CD4-positive, alpha-beta memory T cell (primary cell): ENCODE measurements around the gene IQSEC3. TPM values are rescaled to one million over a fixed set of nuclear protein-coding genes. Genes with fewer than 3 reads are reported as not detected.

Source experiments
- CTCF ChIA-PET: fragments of 350-600 bp; sonication (Branson Sonifier 250); formaldehyde crosslinking; loops from one replicate; lab custom pipeline; 2021; ENCODE audit warnings: inconsistent platforms; ENCODE audit not compliant: partially characterized antibody; lab: Charles Lee
- POLR2A ChIA-PET: fragments of 350-600 bp; sonication (Branson Sonifier 250); formaldehyde crosslinking; loops from one replicate; lab custom pipeline; 2021; ENCODE audit not compliant: partially characterized antibody; lab: Charles Lee
- DNase-seq, 5 donors: peaks; one replicate each; pipeline versions ENCODE4 v3.0.0 to v3.0.0-alpha.2; 2020 to 2022; ENCODE audit warnings: mixed read lengths in 1 of 5
- H3K27ac ChIP-seq: one replicate; pipeline ENCODE4 v1.7.0; 2013; ENCODE audit warnings: low read depth, low read length
- H3K27me3 ChIP-seq: 2 replicates; pipeline ENCODE4 v1.7.0; 2013; ENCODE audit warnings: mild to moderate bottlenecking, low read length, moderate library complexity; ENCODE audit not compliant: insufficient read depth
- H3K36me3 ChIP-seq: 2 replicates; pipeline ENCODE4 v1.7.0; 2013; ENCODE audit warnings: mild to moderate bottlenecking, low read length, moderate library complexity; ENCODE audit not compliant: insufficient read depth
- H3K4me1 ChIP-seq: 2 replicates; pipeline ENCODE4 v1.7.0; 2013; ENCODE audit warnings: mild to moderate bottlenecking, low read length, moderate library complexity; ENCODE audit not compliant: insufficient read depth
- H3K4me3 ChIP-seq, 2 donors: one replicate each; pipeline ENCODE4 v1.7.0; 2013; ENCODE audit warnings: low read length in 2 of 2, mild to moderate bottlenecking in 1 of 2
- H3K9me3 ChIP-seq, 2 donors: one replicate each; pipeline ENCODE4 v1.7.0; 2013; ENCODE audit warnings: low read length in 2 of 2, control low read depth in 1 of 2; ENCODE audit not compliant: control insufficient read depth in 1 of 2
- H3K27ac Mint-ChIP-seq, 7 donors: one replicate each; pipeline ENCODE4 v1.8.0; 2020 to 2021; ENCODE audit warnings: mixed read lengths in 7 of 7, mild to moderate bottlenecking in 6 of 7, inconsistent platforms in 3 of 7, moderate library complexity in 3 of 7
- H3K27me3 Mint-ChIP-seq, 2 donors: one replicate each; pipeline ENCODE4 v1.8.0; 2020 to 2021; ENCODE audit warnings: mixed read lengths in 2 of 2
- H3K36me3 Mint-ChIP-seq, 2 donors: one replicate each; pipeline ENCODE4 v1.8.0; 2020 to 2021; ENCODE audit warnings: mixed read lengths in 2 of 2, inconsistent platforms in 1 of 2, mild to moderate bottlenecking in 1 of 2
- H3K4me1 Mint-ChIP-seq, 4 donors: one replicate each; pipeline ENCODE4 v1.8.0; 2020 to 2021; ENCODE audit warnings: mixed read lengths in 4 of 4, mild to moderate bottlenecking in 1 of 4
- H3K4me3 Mint-ChIP-seq, 8 donors: one replicate each; pipeline ENCODE4 v1.8.0; 2020 to 2021; ENCODE audit warnings: mixed read lengths in 8 of 8, mild to moderate bottlenecking in 7 of 8, moderate library complexity in 6 of 8, inconsistent platforms in 3 of 8
- H3K9me3 Mint-ChIP-seq, 8 donors: one replicate each; pipeline ENCODE4 v1.8.0; 2020 to 2021; ENCODE audit warnings: mixed read lengths in 8 of 8, mild to moderate bottlenecking in 5 of 8, inconsistent platforms in 3 of 8, moderate library complexity in 1 of 8
- intact Hi-C: fragments of 100-400 bp; cut with micrococcal nuclease; formaldehyde crosslinking; loops from one replicate; pipeline ENCODE4 v1.15.1; 2023
- polyA plus RNA-seq, 2 donors: library from polyadenylated mRNA; unstranded; fragments of 300-500 nt; fragmentation: Illumina TruSeq; gene quantifications; one replicate each; pipeline ENCODE4 v1.2.3, GENCODE V29; 2021
- total RNA-seq, 2 experiments: library from RNA; stranded (reverse); gene quantifications; one replicate each; pipeline ENCODE4 v1.2.3, GENCODE V29; 2021

Gene IQSEC3
- total and polyA plus RNA-seq, 4 experiments from 2014 or later: 0.84 to 0.91 TPM; not detected in 2

GRCh38 chr12:84056-84455, 17.5 kb downstream of the IQSEC3 start:
- Mint-ChIP-seq H3K4me1 (no peaks in the 10 kb centered on the region), H3K9me3 (peaks cover 0 to 6% (median 0%) of the 10 kb centered on the region in 8 donors), H3K27me3 (peaks cover 35 to 41% of the 10 kb centered on the region in 2 donors), H3K36me3 (no peaks in the 10 kb centered on the region), H3K27ac (no peak overlapping the region), H3K4me3 (no peak overlapping the region)
- intact Hi-C loops: no loop called here
- no peak overlapping the region for H3K4me3 ChIP-seq
- peaks cover 8% of the 10 kb centered on the region for H3K27me3 ChIP-seq
- no peaks in the 10 kb centered on the region for H3K36me3 ChIP-seq
- H3K9me3 ChIP-seq: no peaks in the 10 kb centered on the region
- DNase-seq: no peak
- no peaks in the 10 kb centered on the region for H3K4me1 ChIP-seq
- no peak overlapping the region for H3K27ac ChIP-seq
- ChIA-PET POLR2A (no interaction called here), CTCF (no interaction called here)

GRCh38 chr12:85191-85666, 18.7 kb downstream of the IQSEC3 start:
- Histone ChIP-seq H3K36me3 (no peaks in the 10 kb centered on the region), H3K27me3 (peaks cover 2% of the 10 kb centered on the region), H3K27ac (no peak overlapping the region), H3K9me3 (no peaks in the 10 kb centered on the region), H3K4me3 (no peak overlapping the region), H3K4me1 (no peaks in the 10 kb centered on the region)
- POLR2A ChIA-PET: no interaction called here
- DNase-seq: no peak
- Mint-ChIP-seq H3K9me3 (peaks cover 4 to 13% (median 10%) of the 10 kb centered on the region in 8 donors), H3K27me3 (peaks cover 26 to 35% of the 10 kb centered on the region in 2 donors), H3K4me1 (no peaks in the 10 kb centered on the region), H3K27ac (no peak overlapping the region), H3K36me3 (no peaks in the 10 kb centered on the region), H3K4me3 (no peak overlapping the region)
- CTCF ChIA-PET: no interaction called here
- intact Hi-C loops: no loop called here

- POLR2A ChIA-PET: no interaction called here
- no peaks in the 10 kb centered on the region for H3K4me1 Mint-ChIP-seq
- peaks cover 8 to 19% of the 10 kb centered on the region in 2 donors for H3K27me3 Mint-ChIP-seq
- H3K36me3 ChIP-seq: no peaks in the 10 kb centered on the region
- no peak for DNase-seq
- H3K9me3 Mint-ChIP-seq: peaks cover 4 to 22% (median 15%) of the 10 kb centered on the region in 8 donors
- no peak overlapping the region for H3K27ac ChIP-seq
- no peak overlapping the region for H3K4me3 Mint-ChIP-seq
- no peaks in the 10 kb centered on the region for H3K36me3 Mint-ChIP-seq
- intact Hi-C loops: no loop called here
- CTCF ChIA-PET: no interaction called here
- H3K4me1 ChIP-seq: no peaks in the 10 kb centered on the region
- no peaks in the 10 kb centered on the region for H3K9me3 ChIP-seq
- no peaks in the 10 kb centered on the region for H3K27me3 ChIP-seq
- no peak overlapping the region for H3K27ac Mint-ChIP-seq
- H3K4me3 ChIP-seq: no peak overlapping the region
Measured at GRCh38 chr12:87315-87714, 20.7 kb downstream of the IQSEC3 start.

- no peaks in the 10 kb centered on the region for H3K9me3 ChIP-seq
- ChIA-PET CTCF (no interaction called here), POLR2A (no interaction called here)
- H3K4me1 ChIP-seq: no peaks in the 10 kb centered on the region
- H3K4me3 ChIP-seq: no peak overlapping the region
- no peak for DNase-seq
- Mint-ChIP-seq H3K27me3 (peaks cover 6 to 15% of the 10 kb centered on the region in 2 donors), H3K9me3 (peaks cover 4 to 22% (median 15%) of the 10 kb centered on the region in 8 donors), H3K36me3 (no peaks in the 10 kb centered on the region), H3K27ac (no peak overlapping the region), H3K4me3 (no peak overlapping the region), H3K4me1 (no peaks in the 10 kb centered on the region)
- H3K36me3 ChIP-seq: no peaks in the 10 kb centered on the region
- H3K27me3 ChIP-seq: no peaks in the 10 kb centered on the region
- H3K27ac ChIP-seq: no peak overlapping the region
- intact Hi-C loops: no loop called here
Measured at GRCh38 chr12:87856-88255, 21.3 kb downstream of the IQSEC3 start.

DNA sequence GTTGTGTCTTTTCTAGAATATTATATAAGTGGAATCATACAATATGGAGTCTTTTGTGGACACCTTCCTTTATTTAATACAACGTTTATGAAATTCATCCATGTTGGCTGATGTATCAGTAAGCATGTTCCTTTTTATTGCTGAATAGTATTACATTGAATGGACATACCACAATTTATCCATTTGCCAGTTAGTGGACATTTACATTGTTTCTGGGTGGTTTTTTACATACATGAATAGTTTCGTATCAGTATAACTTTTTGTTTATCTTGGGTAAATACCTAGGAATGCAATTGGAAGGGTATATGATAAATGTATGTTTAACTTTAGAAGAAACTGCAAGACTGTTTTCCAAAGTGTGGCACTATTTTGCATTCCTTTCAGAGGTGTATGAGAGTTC, 23.1 kb downstream of the IQSEC3 start:
- H3K4me3 Mint-ChIP-seq: no peak overlapping the region
- H3K36me3 ChIP-seq: no peaks in the 10 kb centered on the region
- intact Hi-C loops: no loop called here
- no peak overlapping the region for H3K4me3 ChIP-seq
- ChIA-PET POLR2A (no interaction called here), CTCF (no interaction called here)
- peaks cover 4 to 22% (median 17%) of the 10 kb centered on the region in 8 donors for H3K9me3 Mint-ChIP-seq
- no peak for DNase-seq
- no peaks in the 10 kb centered on the region for H3K36me3 Mint-ChIP-seq
- no peak overlapping the region for H3K27ac ChIP-seq
- no peaks in the 10 kb centered on the region for H3K27me3 ChIP-seq
- no peaks in the 10 kb centered on the region for H3K4me1 Mint-ChIP-seq
- H3K9me3 ChIP-seq: no peaks in the 10 kb centered on the region
- no peak overlapping the region for H3K27ac Mint-ChIP-seq
- no peaks in the 10 kb centered on the region for H3K4me1 ChIP-seq
- peaks cover 4% of the 10 kb centered on the region in 2 donors for H3K27me3 Mint-ChIP-seq

DNA sequence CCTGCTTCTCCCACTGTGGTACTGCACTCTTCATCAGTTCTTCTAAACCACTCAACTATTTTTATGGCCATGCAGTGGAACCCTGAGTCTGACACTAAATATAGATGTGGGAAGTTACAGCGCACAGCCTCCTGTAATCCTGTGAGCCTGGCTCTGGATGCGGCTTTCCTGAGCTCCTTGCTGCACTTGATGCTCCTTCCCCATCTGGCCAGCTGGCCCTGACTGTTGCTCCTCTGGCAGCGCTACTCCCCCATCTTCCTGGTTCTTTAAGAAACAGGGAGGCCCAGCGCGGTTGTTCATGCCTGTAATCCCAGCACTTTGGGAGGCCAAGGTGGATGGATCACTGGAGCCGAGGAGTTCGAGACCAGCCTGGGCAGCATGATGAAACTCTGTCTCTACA, 24.6 kb downstream of the IQSEC3 start:
- Histone ChIP-seq H3K27ac (no peak overlapping the region), H3K4me1 (no peaks in the 10 kb centered on the region), H3K4me3 (no peak overlapping the region), H3K36me3 (no peaks in the 10 kb centered on the region), H3K9me3 (no peaks in the 10 kb centered on the region), H3K27me3 (no peaks in the 10 kb centered on the region)
- no peaks in the 10 kb centered on the region for H3K36me3 Mint-ChIP-seq
- peaks cover 1 to 3% of the 10 kb centered on the region in 2 donors for H3K27me3 Mint-ChIP-seq
- H3K4me3 Mint-ChIP-seq: no peak overlapping the region
- no peak overlapping the region for H3K27ac Mint-ChIP-seq
- ChIA-PET CTCF (no interaction called here), POLR2A (no interaction called here)
- intact Hi-C loops: no loop called here
- peaks cover 4 to 22% (median 17%) of the 10 kb centered on the region in 8 donors for H3K9me3 Mint-ChIP-seq
- no peak for DNase-seq
- no peaks in the 10 kb centered on the region for H3K4me1 Mint-ChIP-seq

- peaks cover 4 to 22% (median 17%) of the 10 kb centered on the region in 8 donors for H3K9me3 Mint-ChIP-seq
- Histone ChIP-seq H3K27ac (no peak overlapping the region), H3K9me3 (no peaks in the 10 kb centered on the region), H3K4me3 (no peak overlapping the region), H3K27me3 (no peaks in the 10 kb centered on the region), H3K4me1 (no peaks in the 10 kb centered on the region), H3K36me3 (no peaks in the 10 kb centered on the region)
- H3K4me1 Mint-ChIP-seq: no peaks in the 10 kb centered on the region
- peaks cover 5% of the 10 kb centered on the region in 2 donors for H3K27me3 Mint-ChIP-seq
- H3K27ac Mint-ChIP-seq: no peak overlapping the region
- intact Hi-C loops: no loop called here
- H3K36me3 Mint-ChIP-seq: no peaks in the 10 kb centered on the region
- POLR2A ChIA-PET: no interaction called here
- CTCF ChIA-PET: no interaction called here
- no peak overlapping the region for H3K4me3 Mint-ChIP-seq
- DNase-seq: no peak
Measured at GRCh38 chr12:93266-94005, 26.9 kb downstream of the IQSEC3 start.
